HG02610 (cell line): ENCODE data around the gene POU2F2.

Experiments used
- ATAC-seq: cut with Tn5 transposase; IDR thresholded peaks from one replicate; pipeline ENCODE4 v1.9.1; 2021; ENCODE audit warnings: mild to moderate bottlenecking, moderate library complexity; ENCODE audit not compliant: unreplicated experiment

The POU2F2 gene

GRCh38 chr19:42155796-42156195 lies 23.6 kb upstream of the POU2F2 start:
- no peak for ATAC-seq

GRCh38 chr19:42154471-42155323 lies 22.5 kb upstream of the POU2F2 start:
- no peak for ATAC-seq

GRCh38 chr19:42153672-42154433 lies 21.6 kb upstream of the POU2F2 start:
- no peak for ATAC-seq

- ATAC-seq, result no peak
Measured at GRCh38 chr19:42152910-42153671, 20.8 kb upstream of the POU2F2 start.

GRCh38 chr19:42151782-42152684 lies 19.8 kb upstream of the POU2F2 start:
- no peak for ATAC-seq

- no peak for ATAC-seq
Measured at GRCh38 chr19:42150911-42151361, 18.7 kb upstream of the POU2F2 start.

GRCh38 chr19:42150364-42150763 lies 18.1 kb upstream of the POU2F2 start:
- no peak for ATAC-seq

- no peak for ATAC-seq
Measured at GRCh38 chr19:42149447-42150202, 17.4 kb upstream of the POU2F2 start.

- ATAC-seq, result no peak
Measured at GRCh38 chr19:42148266-42148665, 16.0 kb upstream of the POU2F2 start.

GRCh38 chr19:42143341-42144234 lies 11.3 kb upstream of the POU2F2 start:
- no peak for ATAC-seq

- no peak for ATAC-seq
Measured at GRCh38 chr19:42140125-42140754, 8.0 kb upstream of the POU2F2 start.

- ATAC-seq, result no peak
Measured at GRCh38 chr19:42134535-42135070, 2.4 kb upstream of the POU2F2 start.

- no peak for ATAC-seq
Measured at GRCh38 chr19:42132851-42133528, 744 bp upstream of the POU2F2 start.

GRCh38 chr19:42131149-42132029 lies 857 bp downstream of the POU2F2 start:
- no peak for ATAC-seq

- ATAC-seq, result no peak
Measured at GRCh38 chr19:42130254-42130573, 2.0 kb downstream of the POU2F2 start.
